NCI-H1048 (cell line): ENCODE data around the gene MLF2.
A peak's percentile ranks its signal among the peaks of the same experiment; 100 is the strongest.
"Not testable (repeated sequence)": the region's sequence is repeated elsewhere in the genome, so short reads cannot be mapped to it uniquely, and the experiment has no call there.

Experiments
- DNase-seq: peaks from one replicate; lab custom pipeline; 2025; lab: John Stamatoyannopoulos, UW

The MLF2 gene

GRCh38 chr12:6734506-6735387, 18.2 kb downstream of the MLF2 start:
- DNase-seq: no peak

GRCh38 chr12:6730169-6730568, 22.8 kb downstream of the MLF2 start:
- no peak for DNase-seq

- DNase-seq: no peak
Measured at GRCh38 chr12:6729186-6729585, 23.8 kb downstream of the MLF2 start.

- DNase-seq: no peak
Measured at GRCh38 chr12:6725350-6725749, 27.6 kb downstream of the MLF2 start.

GRCh38 chr12:6724409-6724797, 28.5 kb downstream of the MLF2 start:
- DNase-seq: no peak

- DNase-seq: peak; percentile 95
Measured at GRCh38 chr12:6723607-6724408, 29.1 kb downstream of the MLF2 start, which contains the start of gene COPS7A. COPS7A (plus strand) TSS chr12:6724046; CDS start chr12:6724657, 611 bp downstream.

GRCh38 chr12:6722863-6723262, 30.1 kb downstream of the MLF2 start:
- DNase-seq: no peak

- DNase-seq: no peak
Measured at GRCh38 chr12:6716874-6717437, 36.0 kb downstream of the MLF2 start.

- not testable (repeated sequence) for DNase-seq
Measured at GRCh38 chr12:6716031-6716873, 36.7 kb downstream of the MLF2 start.

- no peak for DNase-seq
Measured at GRCh38 chr12:6708960-6709394, 44.0 kb downstream of the MLF2 start.

GRCh38 chr12:6708351-6708750, 44.6 kb downstream of the MLF2 start:
- DNase-seq: not testable (repeated sequence)

- DNase-seq: no peak
Measured at GRCh38 chr12:6703631-6704030, 49.3 kb downstream of the MLF2 start.

- no peak for DNase-seq
Measured at GRCh38 chr12:6701078-6701768, 51.7 kb downstream of the MLF2 start.

GRCh38 chr12:6700646-6701051, 52.3 kb downstream of the MLF2 start, which contains the start of gene PIANP:
PIANP (minus strand) TSS chr12:6700815; CDS start chr12:6698061, 2,754 bp downstream.
- no peak for DNase-seq

GRCh38 chr12:6699989-6700645, 52.8 kb downstream of the MLF2 start:
- DNase-seq: no peak

- DNase-seq: no peak
Measured at GRCh38 chr12:6699259-6699988, 53.5 kb downstream of the MLF2 start.

GRCh38 chr12:6698352-6699046, 54.4 kb downstream of the MLF2 start:
- no peak for DNase-seq
